Stimulated activated CD8-positive, alpha-beta memory T cell treated with anti-CD3 and anti-CD28 coated beads, Interleukin-15, amount 100 ng/mL, for 24 hours (primary cell): Measurements from ENCODE around the gene SCUBE1.

Experiments
- DNase-seq: peaks from one replicate; pipeline ENCODE4 v3.0.0-alpha.2; 2020; ENCODE audit warnings: low read depth

Gene SCUBE1

GRCh38 chr22:43173976-43174720, 169.0 kb downstream of the SCUBE1 start:
- DNase-seq: no peak

- no peak for DNase-seq
Measured at GRCh38 chr22:43173566-43173965, 169.6 kb downstream of the SCUBE1 start.

- DNase-seq: no peak
Measured at GRCh38 chr22:43172191-43172590, 171.0 kb downstream of the SCUBE1 start.

- DNase-seq: no peak
Measured at GRCh38 chr22:43171607-43172006, 171.6 kb downstream of the SCUBE1 start.

- DNase-seq: no peak
Measured at GRCh38 chr22:43171019-43171491, 172.1 kb downstream of the SCUBE1 start.

- DNase-seq: no peak
Measured at GRCh38 chr22:43170131-43170480, 173.1 kb downstream of the SCUBE1 start.

- no peak for DNase-seq
Measured at GRCh38 chr22:43169310-43170130, 173.7 kb downstream of the SCUBE1 start.

- no peak for DNase-seq
Measured at GRCh38 chr22:43168471-43169309, 174.5 kb downstream of the SCUBE1 start.

GRCh38 chr22:43167001-43167589, 176.1 kb downstream of the SCUBE1 start:
- DNase-seq: no peak

GRCh38 chr22:43166132-43166930, 176.8 kb downstream of the SCUBE1 start:
- no peak for DNase-seq

- no peak for DNase-seq
Measured at GRCh38 chr22:43164636-43165035, 178.5 kb downstream of the SCUBE1 start.

- no peak for DNase-seq
Measured at GRCh38 chr22:43163241-43163795, 179.9 kb downstream of the SCUBE1 start.

- DNase-seq: no peak
Measured at GRCh38 chr22:43162412-43163150, 180.6 kb downstream of the SCUBE1 start.

GRCh38 chr22:43160497-43161126, 182.6 kb downstream of the SCUBE1 start:
- DNase-seq: no peak

- no peak for DNase-seq
Measured at GRCh38 chr22:43159484-43160178, 183.5 kb downstream of the SCUBE1 start.

GRCh38 chr22:43158778-43159483, 184.2 kb downstream of the SCUBE1 start:
- no peak for DNase-seq

- no peak for DNase-seq
Measured at GRCh38 chr22:43157874-43158546, 185.2 kb downstream of the SCUBE1 start.

GRCh38 chr22:43156413-43156812, 186.8 kb downstream of the SCUBE1 start:
- DNase-seq: no peak
